ENCODE data around the gene EIF2B2. TPM values are rescaled to one million over a fixed set of nuclear protein-coding genes. Genes with fewer than 3 reads are reported as not detected.

The EIF2B2 gene
- total RNA-seq, 4 donors from 2014 or later, result 32.3 to 38.6 (median 34.7) TPM

DNA sequence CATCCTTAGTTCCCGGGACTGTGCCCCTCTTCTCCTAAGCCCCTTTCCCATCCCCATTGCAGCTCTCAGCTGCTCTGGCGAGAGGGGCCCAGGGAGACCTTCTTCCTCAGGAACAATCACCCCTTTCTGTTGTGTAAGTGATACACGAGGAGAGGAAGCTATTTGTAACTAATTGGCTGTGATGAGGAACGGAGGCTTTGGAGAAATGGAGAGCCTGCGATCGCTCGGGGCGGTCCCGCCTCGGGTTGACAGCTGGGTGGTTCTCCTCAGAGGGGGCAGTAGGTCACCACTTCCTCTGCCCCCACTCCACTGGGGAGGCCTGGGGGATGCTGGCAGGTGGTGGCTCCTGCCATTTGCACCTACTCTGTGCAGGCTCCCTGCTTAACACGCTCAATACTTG is 40.7 kb upstream of the EIF2B2 start:
- no peak for TF ChIP-seq POLR2A (IDR thresholded peaks at IDR 0.05)
- TF ChIP-seq, protein P1, sequence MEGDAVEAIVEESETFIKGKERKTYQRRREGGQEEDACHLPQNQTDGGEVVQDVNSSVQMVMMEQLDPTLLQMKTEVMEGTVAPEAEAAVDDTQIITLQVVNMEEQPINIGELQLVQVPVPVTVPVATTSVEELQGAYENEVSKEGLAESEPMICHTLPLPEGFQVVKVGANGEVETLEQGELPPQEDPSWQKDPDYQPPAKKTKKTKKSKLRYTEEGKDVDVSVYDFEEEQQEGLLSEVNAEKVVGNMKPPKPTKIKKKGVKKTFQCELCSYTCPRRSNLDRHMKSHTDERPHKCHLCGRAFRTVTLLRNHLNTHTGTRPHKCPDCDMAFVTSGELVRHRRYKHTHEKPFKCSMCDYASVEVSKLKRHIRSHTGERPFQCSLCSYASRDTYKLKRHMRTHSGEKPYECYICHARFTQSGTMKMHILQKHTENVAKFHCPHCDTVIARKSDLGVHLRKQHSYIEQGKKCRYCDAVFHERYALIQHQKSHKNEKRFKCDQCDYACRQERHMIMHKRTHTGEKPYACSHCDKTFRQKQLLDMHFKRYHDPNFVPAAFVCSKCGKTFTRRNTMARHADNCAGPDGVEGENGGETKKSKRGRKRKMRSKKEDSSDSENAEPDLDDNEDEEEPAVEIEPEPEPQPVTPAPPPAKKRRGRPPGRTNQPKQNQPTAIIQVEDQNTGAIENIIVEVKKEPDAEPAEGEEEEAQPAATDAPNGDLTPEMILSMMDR (IDR thresholded peaks at IDR 0.05), result no peak
- Histone ChIP-seq H3K27ac (no peak overlapping the region), H3K27me3 (no peaks in the 10 kb centered on the region), H3K4me3 (no peak overlapping the region), H3K4me1 (no peaks in the 10 kb centered on the region), H3K9me3 (no peaks in the 10 kb centered on the region), H3K36me3 (no peaks in the 10 kb centered on the region)
- no peak for DNase-seq

DNA sequence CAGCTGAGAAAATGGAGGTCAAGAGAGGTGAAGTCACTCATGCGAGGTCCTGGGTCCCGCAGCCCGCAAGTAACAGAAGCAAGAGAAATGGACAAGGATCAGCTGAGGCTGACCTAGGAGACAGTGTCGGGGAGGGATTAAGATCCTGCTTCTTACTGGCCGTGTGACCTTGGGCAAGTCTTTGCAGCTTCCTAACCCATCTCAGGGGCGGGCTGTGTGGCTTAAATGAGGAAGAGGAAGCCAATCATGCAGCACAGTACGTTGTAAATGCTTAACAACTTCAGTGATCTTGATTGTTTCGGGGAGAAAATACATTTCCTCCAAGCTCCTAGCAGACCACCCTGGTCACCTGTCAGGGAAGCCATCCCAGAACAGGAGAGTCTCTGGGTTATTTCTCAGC is 40.2 kb upstream of the EIF2B2 start:
- no peak for DNase-seq
- no peak overlapping the region for H3K4me3 ChIP-seq
- no peak overlapping the region for H3K27ac ChIP-seq
- H3K9me3 ChIP-seq, result no peaks in the 10 kb centered on the region
- no peaks in the 10 kb centered on the region for H3K36me3 ChIP-seq
- TF ChIP-seq POLR2A (IDR thresholded peaks at IDR 0.05), result no peak
- TF ChIP-seq, protein P1 (IDR thresholded peaks at IDR 0.05), result no peak
- H3K27me3 ChIP-seq, result no peaks in the 10 kb centered on the region
- H3K4me1 ChIP-seq, result no peaks in the 10 kb centered on the region

DNA sequence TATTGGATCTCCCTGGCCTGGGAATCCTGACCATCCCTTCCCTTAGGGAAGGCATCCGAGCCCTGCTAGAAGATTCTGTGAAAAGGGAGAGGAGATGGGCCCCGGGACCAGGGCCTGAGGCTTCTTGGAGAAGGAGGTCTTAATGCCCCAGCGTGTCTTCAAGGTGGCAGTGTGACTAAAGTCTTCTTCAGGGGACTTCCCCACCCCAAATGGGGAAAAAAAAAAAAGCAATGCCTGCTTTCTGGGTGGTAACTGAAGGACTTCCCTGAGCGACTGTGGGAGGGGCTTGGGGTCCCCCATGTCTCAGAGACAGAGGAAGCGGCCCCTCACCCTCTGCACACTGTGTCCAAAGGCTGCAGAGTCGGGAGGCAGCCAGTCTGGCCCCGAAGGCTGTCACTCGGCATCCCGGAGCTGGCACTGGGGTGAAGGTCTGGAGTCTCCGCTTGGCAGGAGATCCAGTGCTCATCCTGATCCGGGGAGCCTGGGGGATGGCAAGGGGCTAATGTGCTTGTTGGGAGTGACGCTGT is 39.5 kb upstream of the EIF2B2 start:
- H3K9me3 ChIP-seq, result no peaks in the 10 kb centered on the region
- H3K27ac ChIP-seq, result no peak overlapping the region
- no peaks in the 10 kb centered on the region for H3K4me1 ChIP-seq
- no peaks in the 10 kb centered on the region for H3K36me3 ChIP-seq
- TF ChIP-seq, protein P1 (IDR thresholded peaks at IDR 0.05), result no peak
- no peak for TF ChIP-seq POLR2A (IDR thresholded peaks at IDR 0.05)
- no peak overlapping the region for H3K4me3 ChIP-seq
- DNase-seq, result no peak
- H3K27me3 ChIP-seq, result no peaks in the 10 kb centered on the region

GRCh38 chr14:74963705-74964271 is 38.9 kb upstream of the EIF2B2 start:
- no peak for DNase-seq
- H3K4me3 ChIP-seq, result no peak overlapping the region
- H3K36me3 ChIP-seq, result no peaks in the 10 kb centered on the region
- TF ChIP-seq, protein P1 (IDR thresholded peaks at IDR 0.05), result no peak
- TF ChIP-seq POLR2A (IDR thresholded peaks at IDR 0.05), result no peak
- H3K9me3 ChIP-seq, result no peaks in the 10 kb centered on the region
- no peaks in the 10 kb centered on the region for H3K4me1 ChIP-seq
- no peak overlapping the region for H3K27ac ChIP-seq
- no peaks in the 10 kb centered on the region for H3K27me3 ChIP-seq

- DNase-seq, result no peak
- Histone ChIP-seq H3K4me3 (no peak overlapping the region), H3K27me3 (no peaks in the 10 kb centered on the region), H3K4me1 (no peaks in the 10 kb centered on the region), H3K9me3 (no peaks in the 10 kb centered on the region), H3K27ac (no peak overlapping the region), H3K36me3 (no peaks in the 10 kb centered on the region)
- TF ChIP-seq, protein P1 (IDR thresholded peaks at IDR 0.05), result no peak
- TF ChIP-seq POLR2A (IDR thresholded peaks at IDR 0.05), result no peak
Observed at GRCh38 chr14:74964787-74965485, 37.8 kb upstream of the EIF2B2 start.
